Measurements from ENCODE around the gene ZNF827.

- TF ChIP-seq, protein P1, sequence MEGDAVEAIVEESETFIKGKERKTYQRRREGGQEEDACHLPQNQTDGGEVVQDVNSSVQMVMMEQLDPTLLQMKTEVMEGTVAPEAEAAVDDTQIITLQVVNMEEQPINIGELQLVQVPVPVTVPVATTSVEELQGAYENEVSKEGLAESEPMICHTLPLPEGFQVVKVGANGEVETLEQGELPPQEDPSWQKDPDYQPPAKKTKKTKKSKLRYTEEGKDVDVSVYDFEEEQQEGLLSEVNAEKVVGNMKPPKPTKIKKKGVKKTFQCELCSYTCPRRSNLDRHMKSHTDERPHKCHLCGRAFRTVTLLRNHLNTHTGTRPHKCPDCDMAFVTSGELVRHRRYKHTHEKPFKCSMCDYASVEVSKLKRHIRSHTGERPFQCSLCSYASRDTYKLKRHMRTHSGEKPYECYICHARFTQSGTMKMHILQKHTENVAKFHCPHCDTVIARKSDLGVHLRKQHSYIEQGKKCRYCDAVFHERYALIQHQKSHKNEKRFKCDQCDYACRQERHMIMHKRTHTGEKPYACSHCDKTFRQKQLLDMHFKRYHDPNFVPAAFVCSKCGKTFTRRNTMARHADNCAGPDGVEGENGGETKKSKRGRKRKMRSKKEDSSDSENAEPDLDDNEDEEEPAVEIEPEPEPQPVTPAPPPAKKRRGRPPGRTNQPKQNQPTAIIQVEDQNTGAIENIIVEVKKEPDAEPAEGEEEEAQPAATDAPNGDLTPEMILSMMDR (IDR thresholded peaks at IDR 0.05), result peak in 7 of 12 donors; percentile 10 to 28 (median 12)
- TF ChIP-seq POLR2A (IDR thresholded peaks at IDR 0.05), result peak in 1 of 2 donors; percentile 28
Measured at GRCh38 chr4:145936142-145936996, 2.3 kb downstream of the ZNF827 start.
